NT2/D1 (cell line): Measurements from ENCODE around the gene SARS1.

Source experiments
- SUZ12 ChIP-seq: IDR thresholded peaks from 2 replicates; pipeline ENCODE4 v1.6.1; 2011; ENCODE audit not compliant: insufficient read length, insufficient read depth; ENCODE audit errors: extremely low read depth
- YY1 ChIP-seq: IDR thresholded peaks from 2 replicates; pipeline ENCODE4 v1.6.1; 2011; ENCODE audit not compliant: insufficient read length, insufficient read depth
- ZNF274 ChIP-seq: IDR thresholded peaks from 2 replicates; pipeline ENCODE4 v1.6.1; 2011; ENCODE audit warnings: mild to moderate bottlenecking, low read depth, low read length

DNA sequence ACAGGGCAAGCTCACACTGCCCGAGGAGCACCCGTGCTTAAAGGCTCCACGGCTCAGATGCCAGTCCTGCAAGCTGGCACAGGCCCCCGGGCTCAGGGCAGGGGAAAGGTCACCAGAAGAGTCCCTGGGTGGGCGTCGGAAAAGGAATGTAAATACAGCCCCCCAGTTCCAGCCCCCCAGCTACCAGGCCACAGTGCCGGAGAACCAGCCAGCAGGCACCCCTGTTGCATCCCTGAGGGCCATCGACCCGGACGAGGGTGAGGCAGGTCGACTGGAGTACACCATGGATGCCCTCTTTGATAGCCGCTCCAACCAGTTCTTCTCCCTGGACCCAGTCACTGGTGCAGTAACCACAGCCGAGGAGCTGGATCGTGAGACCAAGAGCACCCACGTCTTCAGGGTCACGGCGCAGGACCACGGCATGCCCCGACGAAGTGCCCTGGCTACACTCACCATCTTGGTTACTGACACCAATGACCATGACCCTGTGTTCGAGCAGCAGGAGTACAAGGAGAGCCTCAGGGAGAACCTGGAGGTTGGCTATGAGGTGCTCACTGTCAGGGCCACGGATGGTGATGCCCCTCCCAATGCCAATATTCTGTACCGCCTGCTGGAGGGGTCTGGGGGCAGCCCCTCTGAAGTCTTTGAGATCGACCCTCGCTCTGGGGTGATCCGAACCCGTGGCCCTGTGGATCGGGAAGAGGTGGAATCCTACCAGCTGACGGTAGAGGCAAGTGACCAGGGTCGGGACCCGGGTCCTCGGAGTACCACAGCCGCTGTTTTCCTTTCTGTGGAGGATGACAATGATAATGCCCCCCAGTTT, 36.9 kb downstream of the SARS1 start:
- TF ChIP-seq SUZ12 (no peak), ZNF274 (no peak), YY1 (no peak)
